T47D (cell line): ENCODE data around the gene CALCOCO1.

ENCODE experiments used
- DNase-seq, 2 experiments: peaks; one replicate each; pipeline versions ENCODE4 v3.0.0 to v3.0.0-alpha.2; 2011 to 2012; ENCODE audit warnings: low read depth in 1 of 2, low spot score in 1 of 2
- JUND ChIP-seq: IDR thresholded peaks from 2 replicates; pipeline ENCODE4 v1.6.1; 2012; ENCODE audit warnings: low read depth
- in situ Hi-C: cut with HindIII; loops from 2 replicates; pipeline ENCODE4 v1.10.0; 2016; ENCODE audit warnings: low sequenced_read_pairs, low pct_unique_long_range_greater_than_20kb

Gene CALCOCO1

GRCh38 chr12:53749986-53750811, 22.9 kb upstream of the CALCOCO1 start:
- no peak for TF ChIP-seq JUND
- no peak for DNase-seq
- in situ Hi-C loops: no loop called here

- in situ Hi-C loops: no loop called here
- TF ChIP-seq JUND: no peak
- no peak for DNase-seq
Observed at GRCh38 chr12:53748072-53748840, 21.0 kb upstream of the CALCOCO1 start.

GRCh38 chr12:53747095-53747494, 19.8 kb upstream of the CALCOCO1 start:
- DNase-seq: no peak
- in situ Hi-C loops: no loop called here
- TF ChIP-seq JUND: no peak

GRCh38 chr12:53746592-53747092, 19.4 kb upstream of the CALCOCO1 start:
- TF ChIP-seq JUND: no peak
- DNase-seq: peak; percentile 90 to 93
- in situ Hi-C loops: no loop called here

- no peak for DNase-seq
- in situ Hi-C loops: no loop called here
- TF ChIP-seq JUND: no peak
Observed at GRCh38 chr12:53744751-53745150, 17.5 kb upstream of the CALCOCO1 start.

GRCh38 chr12:53744130-53744441, 16.8 kb upstream of the CALCOCO1 start:
- in situ Hi-C loops: no loop called here
- TF ChIP-seq JUND: no peak
- DNase-seq: no peak

GRCh38 chr12:53743266-53744129, 16.2 kb upstream of the CALCOCO1 start:
- in situ Hi-C loops: no loop called here
- TF ChIP-seq JUND: no peak
- peak; percentile 80 to 81 for DNase-seq

GRCh38 chr12:53740130-53740491, 12.9 kb upstream of the CALCOCO1 start:
- no peak for TF ChIP-seq JUND
- in situ Hi-C loops: no loop called here
- no peak for DNase-seq

- in situ Hi-C loops: no loop called here
- no peak for TF ChIP-seq JUND
- no peak for DNase-seq
Observed at GRCh38 chr12:53739214-53740129, 12.2 kb upstream of the CALCOCO1 start.

- no peak for TF ChIP-seq JUND
- in situ Hi-C loops: no loop called here
- no peak for DNase-seq
Observed at GRCh38 chr12:53738406-53739213, 11.4 kb upstream of the CALCOCO1 start.

GRCh38 chr12:53737951-53738405, 10.7 kb upstream of the CALCOCO1 start:
- no peak for DNase-seq
- TF ChIP-seq JUND: no peak
- in situ Hi-C loops: no loop called here
